ENCODE measurements around the gene ANXA5. TPM values are rescaled to one million over a fixed set of nuclear protein-coding genes. Genes with fewer than 3 reads are reported as not detected.

Gene ANXA5
- total and polyA plus RNA-seq, 2 experiments from 2014 or later, result 129 to 181 TPM

- H3K4me1 Mint-ChIP-seq, result peaks cover 21% of the 10 kb centered on the region
- H3K27me3 Mint-ChIP-seq (ENCODE audit: insufficient read depth, low read depth, poor library complexity), result peaks cover 10% of the 10 kb centered on the region
- no peaks in the 10 kb centered on the region for H3K79me2 ChIP-seq (replicated peaks; ENCODE audit: insufficient read depth)
- no peaks in the 10 kb centered on the region for H3K9me3 Mint-ChIP-seq
- TF ChIP-seq STAT1 (IDR thresholded peaks at IDR 0.05; ENCODE audit: unreplicated experiment), result no peak
- TF ChIP-seq, protein P1, sequence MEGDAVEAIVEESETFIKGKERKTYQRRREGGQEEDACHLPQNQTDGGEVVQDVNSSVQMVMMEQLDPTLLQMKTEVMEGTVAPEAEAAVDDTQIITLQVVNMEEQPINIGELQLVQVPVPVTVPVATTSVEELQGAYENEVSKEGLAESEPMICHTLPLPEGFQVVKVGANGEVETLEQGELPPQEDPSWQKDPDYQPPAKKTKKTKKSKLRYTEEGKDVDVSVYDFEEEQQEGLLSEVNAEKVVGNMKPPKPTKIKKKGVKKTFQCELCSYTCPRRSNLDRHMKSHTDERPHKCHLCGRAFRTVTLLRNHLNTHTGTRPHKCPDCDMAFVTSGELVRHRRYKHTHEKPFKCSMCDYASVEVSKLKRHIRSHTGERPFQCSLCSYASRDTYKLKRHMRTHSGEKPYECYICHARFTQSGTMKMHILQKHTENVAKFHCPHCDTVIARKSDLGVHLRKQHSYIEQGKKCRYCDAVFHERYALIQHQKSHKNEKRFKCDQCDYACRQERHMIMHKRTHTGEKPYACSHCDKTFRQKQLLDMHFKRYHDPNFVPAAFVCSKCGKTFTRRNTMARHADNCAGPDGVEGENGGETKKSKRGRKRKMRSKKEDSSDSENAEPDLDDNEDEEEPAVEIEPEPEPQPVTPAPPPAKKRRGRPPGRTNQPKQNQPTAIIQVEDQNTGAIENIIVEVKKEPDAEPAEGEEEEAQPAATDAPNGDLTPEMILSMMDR (conservative IDR thresholded peaks at IDR 0.05; ENCODE audit: low read depth in 2 of 2), result no peak
- TF ChIP-seq ZNF462 (CRISPR knock-in tag; IDR thresholded peaks at IDR 0.05), result no peak
- TF ChIP-seq, protein P2, sequence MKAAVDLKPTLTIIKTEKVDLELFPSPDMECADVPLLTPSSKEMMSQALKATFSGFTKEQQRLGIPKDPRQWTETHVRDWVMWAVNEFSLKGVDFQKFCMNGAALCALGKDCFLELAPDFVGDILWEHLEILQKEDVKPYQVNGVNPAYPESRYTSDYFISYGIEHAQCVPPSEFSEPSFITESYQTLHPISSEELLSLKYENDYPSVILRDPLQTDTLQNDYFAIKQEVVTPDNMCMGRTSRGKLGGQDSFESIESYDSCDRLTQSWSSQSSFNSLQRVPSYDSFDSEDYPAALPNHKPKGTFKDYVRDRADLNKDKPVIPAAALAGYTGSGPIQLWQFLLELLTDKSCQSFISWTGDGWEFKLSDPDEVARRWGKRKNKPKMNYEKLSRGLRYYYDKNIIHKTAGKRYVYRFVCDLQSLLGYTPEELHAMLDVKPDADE (IDR thresholded peaks at IDR 0.05), result no peak
- TF ChIP-seq EZH2 (IDR thresholded peaks at IDR 0.05; ENCODE audit: low read depth, unreplicated experiment), result no peak
- no peak for TF ChIP-seq NANOG (IDR thresholded peaks at IDR 0.05; ENCODE audit: borderline replicate concordance)
- peaks cover 16% of the 10 kb centered on the region for H3K4me1 ChIP-seq (ENCODE audit: insufficient read depth)
- no peak for ATAC-seq
- H3K27ac Mint-ChIP-seq, result no peak overlapping the region
- no peaks in the 10 kb centered on the region for H3K36me3 ChIP-seq (ENCODE audit: insufficient read depth)
- no peak overlapping the region for H3K4me2 ChIP-seq
- DNase-seq (ENCODE audit: low spot score), result no peak
- no peak overlapping the region for H3K4me3 Mint-ChIP-seq
- H4K20me1 ChIP-seq (replicated peaks; ENCODE audit: insufficient read depth), result no peaks in the 10 kb centered on the region
- H3K27ac ChIP-seq (ENCODE audit: low read depth), result no peak overlapping the region
- peaks cover 24% of the 10 kb centered on the region; the same call in 1 of the 2 replicates for H3K27me3 ChIP-seq (ENCODE audit: insufficient read depth)
- H3K9me2 ChIP-seq (ENCODE audit: insufficient read depth), result no peaks in the 10 kb centered on the region
- H2AFZ ChIP-seq, result no peak overlapping the region
- no peaks in the 10 kb centered on the region for H3K36me3 Mint-ChIP-seq (ENCODE audit: low read depth)
- no peaks in the 10 kb centered on the region for H3F3A ChIP-seq (replicated peaks; ENCODE audit: low read depth)
- no peak overlapping the region for H3K4me3 ChIP-seq
Measured at GRCh38 chr4:121738780-121739535, 42.2 kb upstream of the ANXA5 start.
